GM18517 (cell line): Measurements from ENCODE around the gene PTDSS2.
A peak's percentile ranks its signal among the peaks of the same experiment; 100 is the strongest.

ENCODE experiments used
- ATAC-seq: cut with Tn5 transposase; IDR thresholded peaks from one replicate; pipeline ENCODE4 v1.9.1; 2021; ENCODE audit warnings: mild to moderate bottlenecking, moderate library complexity; ENCODE audit not compliant: unreplicated experiment

Gene PTDSS2

DNA sequence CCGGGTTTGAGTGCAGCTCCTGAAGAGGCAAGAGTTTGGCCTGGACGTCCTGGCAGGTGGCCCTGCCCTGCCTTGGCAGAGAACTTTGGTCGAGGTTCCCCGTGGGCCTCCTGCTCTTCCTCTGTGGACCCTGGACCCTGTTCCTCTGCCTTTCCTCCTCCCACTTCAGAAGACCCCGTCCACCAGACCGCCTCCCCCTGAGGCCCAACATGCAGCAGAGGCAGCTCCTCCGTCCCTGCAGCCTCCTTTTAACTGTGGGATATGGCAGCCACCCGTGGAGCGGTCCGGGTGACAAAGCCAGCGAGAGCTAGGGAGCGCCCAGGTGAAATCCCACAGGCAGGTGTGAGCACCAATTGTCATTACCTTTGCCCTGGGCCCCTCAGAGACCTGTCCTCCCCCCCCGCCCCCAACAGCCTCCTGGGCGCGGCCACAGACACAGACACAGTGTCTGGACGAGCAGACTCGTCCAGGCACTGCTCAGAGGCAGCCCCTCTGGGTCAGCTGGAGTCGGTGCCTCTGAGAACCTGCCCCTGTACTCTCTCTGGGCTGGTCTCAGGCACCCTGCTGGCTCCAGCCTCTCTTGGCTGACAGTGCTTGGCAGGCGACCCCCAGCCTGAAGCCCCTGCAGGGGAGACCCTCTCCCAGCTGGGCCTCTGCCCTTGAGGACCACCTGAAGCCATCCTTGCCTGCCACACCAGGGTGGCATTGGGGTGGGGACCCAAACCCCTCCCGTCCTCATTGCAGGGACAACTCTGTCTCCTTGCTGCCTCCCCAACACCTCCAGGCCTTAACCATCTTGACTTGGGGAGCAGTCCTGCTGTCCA lies 4.1 kb upstream of the PTDSS2 start:
- ATAC-seq = no peak

DNA sequence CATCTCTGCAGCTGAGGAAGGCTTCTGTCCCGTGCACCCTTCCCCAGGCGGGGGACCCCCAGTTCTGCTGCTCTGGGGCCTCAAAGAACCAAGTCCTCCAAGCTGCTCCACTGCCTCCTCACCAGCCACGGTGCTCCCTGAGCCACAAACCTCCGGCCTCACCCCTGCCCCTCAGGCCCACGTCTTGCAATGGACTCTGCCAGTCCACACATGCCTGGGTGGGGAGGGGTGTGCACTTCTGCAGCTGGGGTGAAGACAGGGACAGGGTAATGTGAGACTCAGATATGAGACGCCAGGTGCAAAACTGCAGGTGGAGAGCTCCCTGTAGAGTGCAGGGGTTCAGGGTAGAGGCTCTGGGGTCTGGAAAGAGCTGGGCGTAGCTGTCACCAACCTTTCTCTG lies 3.2 kb upstream of the PTDSS2 start:
- ATAC-seq = no peak

DNA sequence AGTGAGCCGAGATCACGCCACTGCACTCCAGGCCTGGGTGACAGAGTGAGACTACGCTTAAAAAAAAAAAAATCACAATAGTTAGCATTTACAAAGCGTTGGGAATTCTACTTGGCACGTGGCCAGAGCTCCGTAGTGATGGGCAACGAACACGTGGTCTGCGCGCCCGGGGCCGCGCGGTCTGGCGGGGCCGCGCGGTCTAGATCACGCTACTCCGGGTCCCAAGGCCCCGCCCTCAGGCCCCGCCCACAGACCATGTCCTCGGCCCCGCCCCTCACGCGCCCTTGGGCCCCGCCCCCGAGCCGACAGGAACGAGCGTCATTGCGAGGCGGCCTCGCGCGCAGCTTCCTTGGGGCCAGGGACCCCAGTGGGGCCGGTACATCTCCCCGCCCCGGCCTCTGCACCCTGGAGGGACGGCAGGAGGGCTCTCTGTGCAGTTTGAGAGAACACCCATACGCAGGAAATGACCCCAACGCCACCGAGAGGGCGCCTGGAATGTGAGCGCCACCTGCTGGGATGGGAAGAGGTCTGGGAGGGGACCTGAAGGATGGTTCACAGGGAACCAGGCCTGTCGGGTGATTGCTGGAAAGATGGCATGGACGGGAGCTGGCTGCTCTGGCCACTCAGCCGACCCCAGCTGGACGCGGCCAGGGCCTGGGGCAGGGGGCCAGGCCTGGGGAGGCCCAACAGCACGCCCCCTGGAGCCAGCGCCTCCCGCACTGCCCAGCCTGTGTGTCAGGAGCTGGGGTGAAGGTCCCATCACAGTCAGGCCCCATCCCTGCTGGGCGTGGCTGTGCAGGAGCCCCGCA lies 2.0 kb upstream of the PTDSS2 start:
- peak; percentile 43 for ATAC-seq

DNA sequence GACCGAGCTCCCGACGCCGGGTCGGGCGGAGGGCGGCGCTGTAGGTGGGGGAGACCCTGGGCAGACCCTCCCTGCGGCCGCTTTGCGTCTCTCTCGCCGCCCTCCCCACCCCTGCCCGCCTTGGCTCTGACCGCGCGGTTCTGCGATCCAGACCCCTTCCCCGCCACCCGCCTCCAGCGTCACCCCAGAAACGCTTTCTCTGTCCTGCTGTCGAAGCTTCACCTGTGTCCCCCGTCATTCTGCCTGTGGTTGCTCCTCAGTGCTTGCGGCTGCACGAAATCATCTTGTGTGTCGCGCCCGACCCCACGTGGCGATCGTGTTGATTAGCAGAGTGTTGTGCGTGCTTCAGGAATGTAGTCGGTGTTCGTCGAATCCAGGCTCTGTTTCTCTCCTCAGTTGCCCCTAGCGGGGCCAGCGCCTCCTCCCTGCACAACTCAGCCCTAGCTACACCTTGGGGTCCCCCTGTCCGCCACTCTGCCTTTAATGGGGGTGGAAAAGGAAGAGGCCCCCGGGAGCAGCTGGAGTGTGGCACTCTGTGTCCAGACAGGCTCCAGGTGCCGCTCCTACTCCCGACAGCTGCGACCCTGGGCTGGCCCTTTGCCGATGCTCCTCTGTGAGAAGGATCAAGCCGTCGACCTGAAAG lies 851 bp downstream of the PTDSS2 start:
- no peak for ATAC-seq

DNA sequence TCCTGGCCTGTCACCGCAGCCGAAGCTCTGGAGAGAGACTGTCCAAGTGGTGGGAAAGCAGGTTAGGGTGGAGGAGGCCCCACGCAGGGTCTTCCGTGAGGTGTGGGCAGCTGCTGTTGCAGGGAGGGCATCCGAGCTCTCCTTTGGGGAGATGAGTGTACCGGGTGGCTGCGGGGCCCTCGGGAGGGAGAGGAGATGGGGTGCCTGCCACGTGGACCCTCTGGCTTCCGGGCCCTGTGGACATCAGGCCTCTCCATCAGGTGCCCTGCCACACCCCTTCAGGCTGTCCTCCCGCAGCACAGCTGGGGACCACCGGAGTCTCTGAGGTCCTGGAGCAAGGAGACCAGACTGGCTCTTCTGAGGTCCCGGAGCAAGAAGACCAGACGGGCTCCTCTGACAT lies 1.7 kb downstream of the PTDSS2 start:
- no peak for ATAC-seq

DNA sequence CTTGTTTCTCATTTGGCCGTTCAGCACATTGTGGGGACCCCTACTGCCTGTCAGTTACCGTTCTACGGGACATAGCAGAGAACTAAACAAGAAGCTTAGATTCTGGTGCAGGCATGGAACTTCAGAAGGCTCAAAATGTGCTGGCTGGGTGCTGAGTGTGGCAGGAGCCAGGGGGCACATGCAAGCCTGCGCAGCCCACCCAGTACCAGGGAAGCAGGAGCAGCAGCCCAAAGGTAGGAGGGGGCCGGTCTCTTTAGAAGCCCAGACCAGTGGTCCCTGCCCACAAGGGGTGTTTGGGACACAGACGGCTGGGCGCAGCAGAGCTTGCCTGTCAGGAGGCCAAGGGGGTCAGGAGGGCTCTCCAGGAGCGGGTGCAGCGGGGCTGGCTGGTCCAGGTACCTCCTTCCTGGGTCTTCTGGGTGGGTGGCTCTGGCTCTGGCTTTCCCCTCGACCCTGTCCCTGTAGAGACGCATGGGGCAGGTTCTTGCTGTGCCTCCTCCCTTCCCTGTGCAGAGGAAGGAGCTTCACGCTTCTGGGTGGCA lies 2.2 kb downstream of the PTDSS2 start:
- no peak for ATAC-seq

DNA sequence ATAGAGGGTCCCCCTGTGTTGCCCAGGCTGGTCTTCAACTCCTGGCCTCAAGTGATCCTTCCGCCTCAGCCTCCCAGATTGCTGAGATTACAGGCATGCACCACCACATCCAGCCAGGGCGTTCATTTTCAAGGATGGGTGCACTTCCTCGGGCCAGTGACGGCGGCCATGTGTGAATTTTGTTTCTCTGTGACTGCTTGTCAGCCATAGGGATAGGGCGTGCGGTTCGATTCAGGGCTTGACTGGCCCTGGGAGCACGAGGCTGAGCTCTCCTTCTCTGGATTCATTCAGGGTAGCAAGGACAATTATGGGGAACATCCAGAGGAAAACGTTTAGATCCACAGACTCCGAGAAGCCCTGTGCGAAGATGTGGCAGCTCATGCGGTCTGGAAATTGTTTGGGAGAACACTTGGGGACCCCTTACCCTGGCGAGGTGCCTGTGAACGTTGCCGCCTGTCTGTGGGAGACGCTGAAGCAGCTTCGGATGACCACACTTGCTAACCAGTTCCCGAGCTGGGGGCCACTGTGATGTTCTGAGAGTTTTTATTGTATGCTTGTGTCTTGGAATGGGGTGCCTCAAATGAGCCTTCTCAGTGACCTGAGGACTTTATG lies 2.9 kb downstream of the PTDSS2 start:
- ATAC-seq = no peak

DNA sequence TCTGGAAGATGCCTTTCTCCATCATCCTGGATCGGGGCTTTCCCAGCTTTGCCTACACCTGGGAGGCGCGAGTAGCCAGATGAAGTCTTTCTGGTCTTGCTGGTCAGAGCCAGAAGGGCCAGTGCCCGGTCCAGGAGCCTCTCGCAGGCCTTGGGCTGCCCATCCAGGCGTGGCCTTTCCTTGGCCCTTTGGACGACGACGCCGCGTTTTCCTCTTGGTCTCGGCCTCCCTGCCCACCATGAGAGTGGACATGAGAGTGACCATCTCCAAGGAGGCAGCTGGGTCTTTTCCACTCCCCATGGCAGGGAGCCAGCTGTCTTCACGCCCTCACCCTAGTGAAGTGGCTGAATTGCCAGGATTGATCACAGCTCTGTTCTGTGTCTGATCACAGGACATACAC lies 3.5 kb downstream of the PTDSS2 start:
- ATAC-seq = no peak

DNA sequence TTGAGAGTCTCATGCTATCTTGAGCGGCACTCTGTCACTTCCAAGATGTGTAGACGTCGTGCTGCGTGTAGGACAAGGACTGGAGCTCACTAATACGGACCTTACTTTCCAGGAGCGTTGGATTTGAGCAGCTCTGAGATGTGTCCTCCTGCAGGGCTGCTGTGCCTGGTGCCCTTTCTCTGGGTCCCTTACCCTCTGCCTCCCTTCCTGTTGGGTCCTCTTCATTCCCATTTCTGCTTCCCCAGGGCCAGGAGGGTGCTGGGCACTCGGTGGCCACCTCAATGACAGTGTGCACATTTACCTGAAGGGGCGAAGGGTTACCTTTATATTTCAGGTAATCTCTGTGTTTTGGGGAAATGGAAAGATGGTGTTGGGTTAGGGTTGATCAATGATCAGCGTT lies 4.0 kb downstream of the PTDSS2 start:
- ATAC-seq = no peak

DNA sequence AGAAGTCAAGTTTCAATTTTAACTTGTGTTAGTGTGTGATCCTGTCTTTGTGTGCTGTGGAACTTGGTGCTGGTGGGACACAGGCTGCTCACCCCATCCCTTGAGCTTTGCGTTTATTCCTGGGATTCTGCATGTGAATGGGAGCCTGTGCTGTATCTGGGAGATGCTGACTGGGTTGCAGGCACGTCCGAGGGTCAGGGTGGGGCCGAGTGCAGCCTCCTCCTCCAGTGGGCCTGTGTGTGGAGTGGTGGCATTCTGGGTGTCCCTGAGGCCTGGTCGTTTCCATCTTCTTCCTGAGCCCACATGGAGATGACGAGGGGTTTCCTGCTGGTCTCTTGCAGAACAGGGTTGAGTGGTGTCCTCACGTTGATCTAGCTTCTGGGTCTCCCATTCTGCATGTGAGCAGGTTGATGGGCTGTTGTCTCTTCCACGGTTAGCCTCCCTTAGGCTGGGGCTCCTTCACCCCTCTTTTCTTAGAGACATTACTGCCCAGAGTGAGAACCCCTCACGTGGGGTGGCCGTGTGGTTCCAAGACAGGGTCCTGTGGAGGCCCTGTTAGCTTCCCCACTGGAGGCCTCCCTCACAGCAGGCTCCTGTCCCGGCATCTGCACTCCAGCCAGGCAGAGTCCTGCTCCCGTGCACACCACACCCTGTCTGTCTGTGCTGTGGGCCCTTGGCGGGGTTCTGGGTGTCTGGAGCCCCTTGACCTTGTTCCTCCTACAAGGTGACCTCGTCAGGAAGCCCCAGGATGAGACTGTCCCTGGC lies 4.9 kb downstream of the PTDSS2 start:
- no peak for ATAC-seq

DNA sequence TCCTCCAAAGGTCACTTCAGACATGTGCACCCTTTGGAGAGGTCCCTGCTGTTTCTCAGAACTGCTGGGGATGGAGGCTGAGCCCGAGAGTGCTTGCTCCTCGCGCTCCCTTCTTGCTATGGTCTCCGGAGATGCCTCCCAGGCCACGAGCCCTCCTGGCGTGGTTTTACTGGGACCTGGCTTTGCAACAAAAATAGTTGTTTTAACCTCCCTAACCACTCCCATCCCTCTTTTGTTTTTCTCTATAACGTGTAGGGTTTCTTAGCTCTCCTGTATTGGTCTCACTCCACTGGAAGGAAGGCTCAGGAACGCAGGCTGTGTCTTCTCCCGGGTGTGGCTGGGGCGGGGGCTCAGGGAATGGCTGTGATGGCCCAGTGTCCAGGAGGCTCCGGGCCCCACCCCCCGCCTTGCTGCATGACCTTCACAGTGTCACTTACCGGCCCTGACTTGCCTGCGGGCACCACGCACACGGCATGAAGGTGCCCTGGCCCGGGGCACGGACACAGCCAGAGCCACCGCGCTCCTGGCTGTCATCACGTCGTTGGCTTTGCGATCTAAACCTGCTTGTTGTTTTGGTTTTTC lies 5.6 kb downstream of the PTDSS2 start:
- no peak for ATAC-seq

DNA sequence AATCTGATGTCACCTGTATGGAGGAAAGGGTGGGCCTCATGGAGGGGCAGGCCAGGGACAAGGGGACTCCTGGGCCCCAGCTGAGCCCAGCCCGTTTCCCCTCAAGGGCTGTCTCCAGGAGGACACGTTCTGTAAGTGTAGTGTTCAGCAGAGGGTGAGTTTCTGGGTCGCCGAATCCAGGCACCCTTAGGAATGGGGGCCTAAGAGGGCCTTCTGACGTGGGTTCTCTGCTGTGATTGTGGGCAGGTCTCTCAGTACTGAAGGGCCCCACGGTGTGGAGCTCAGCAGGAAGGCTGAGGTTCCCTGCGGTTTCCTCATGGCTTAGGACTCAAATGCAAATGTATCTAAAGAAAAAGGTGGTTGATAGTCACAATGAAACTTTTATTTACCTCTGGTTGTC lies 6.5 kb downstream of the PTDSS2 start:
- ATAC-seq = no peak

DNA sequence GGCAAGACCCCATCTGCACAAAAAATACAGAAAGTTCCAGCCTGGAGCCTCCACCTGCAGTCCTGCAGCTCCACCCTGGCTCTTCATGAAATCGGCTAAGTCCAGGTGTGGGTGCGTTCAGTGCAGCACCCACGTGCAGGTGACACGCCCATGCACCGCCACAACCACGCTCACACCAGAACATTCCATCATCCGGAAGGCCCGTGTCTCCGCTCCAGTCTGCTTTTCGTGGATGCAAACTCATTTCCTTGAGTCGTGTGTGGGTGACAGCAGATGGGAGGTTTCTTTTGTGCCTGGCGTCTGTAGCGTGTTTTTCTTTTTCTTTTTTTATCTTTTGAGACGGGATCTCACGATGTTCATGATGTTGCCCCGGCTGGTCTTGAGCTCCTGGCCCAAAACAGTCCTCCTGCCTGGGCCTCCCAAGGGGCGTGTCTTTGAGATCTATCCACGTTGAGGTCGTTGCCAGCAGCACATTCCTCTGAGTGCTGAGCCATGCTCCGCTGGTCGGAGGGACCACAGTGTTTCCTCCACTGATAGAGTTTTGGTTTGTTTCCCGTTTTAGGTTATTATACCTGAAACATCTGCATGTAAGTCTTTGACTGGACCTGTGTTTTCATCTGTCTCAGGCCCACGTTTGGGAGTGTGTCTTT lies 7.2 kb downstream of the PTDSS2 start:
- ATAC-seq = no peak

DNA sequence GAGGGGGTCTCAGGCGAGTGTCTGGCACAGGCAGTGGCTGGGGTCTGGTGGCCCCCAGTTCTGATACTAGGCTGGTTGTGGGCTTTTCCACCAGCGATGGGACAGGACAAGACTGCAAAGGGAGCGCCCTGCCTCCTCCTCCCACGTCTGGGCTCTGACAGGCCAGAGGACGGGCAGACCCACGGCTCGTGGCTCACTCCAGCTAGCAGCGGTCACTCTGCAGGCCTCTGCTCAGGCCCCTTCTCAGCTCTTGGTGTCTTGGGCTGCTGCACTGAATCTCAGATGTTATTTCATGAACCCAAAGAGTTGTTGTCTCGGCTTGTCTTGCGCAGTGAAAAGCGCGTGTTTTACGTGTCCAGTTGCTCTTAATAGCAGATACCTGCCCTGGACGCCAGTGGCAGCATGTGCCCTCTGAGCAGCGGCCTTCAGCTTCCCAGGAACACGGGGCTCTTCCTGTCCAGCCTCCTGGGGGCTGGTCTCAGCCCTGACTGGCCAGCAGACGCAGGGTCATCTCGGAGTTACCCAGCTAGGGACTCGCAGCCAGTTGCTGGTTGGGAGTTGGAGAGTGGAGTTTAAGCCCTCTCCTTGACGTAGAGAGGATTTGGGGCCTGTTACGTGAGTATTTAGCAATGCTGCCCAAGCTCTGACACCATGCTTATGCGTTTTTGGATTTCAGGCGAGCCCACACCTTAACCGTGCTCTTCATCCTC lies 9.6 kb downstream of the PTDSS2 start:
- ATAC-seq = no peak

DNA sequence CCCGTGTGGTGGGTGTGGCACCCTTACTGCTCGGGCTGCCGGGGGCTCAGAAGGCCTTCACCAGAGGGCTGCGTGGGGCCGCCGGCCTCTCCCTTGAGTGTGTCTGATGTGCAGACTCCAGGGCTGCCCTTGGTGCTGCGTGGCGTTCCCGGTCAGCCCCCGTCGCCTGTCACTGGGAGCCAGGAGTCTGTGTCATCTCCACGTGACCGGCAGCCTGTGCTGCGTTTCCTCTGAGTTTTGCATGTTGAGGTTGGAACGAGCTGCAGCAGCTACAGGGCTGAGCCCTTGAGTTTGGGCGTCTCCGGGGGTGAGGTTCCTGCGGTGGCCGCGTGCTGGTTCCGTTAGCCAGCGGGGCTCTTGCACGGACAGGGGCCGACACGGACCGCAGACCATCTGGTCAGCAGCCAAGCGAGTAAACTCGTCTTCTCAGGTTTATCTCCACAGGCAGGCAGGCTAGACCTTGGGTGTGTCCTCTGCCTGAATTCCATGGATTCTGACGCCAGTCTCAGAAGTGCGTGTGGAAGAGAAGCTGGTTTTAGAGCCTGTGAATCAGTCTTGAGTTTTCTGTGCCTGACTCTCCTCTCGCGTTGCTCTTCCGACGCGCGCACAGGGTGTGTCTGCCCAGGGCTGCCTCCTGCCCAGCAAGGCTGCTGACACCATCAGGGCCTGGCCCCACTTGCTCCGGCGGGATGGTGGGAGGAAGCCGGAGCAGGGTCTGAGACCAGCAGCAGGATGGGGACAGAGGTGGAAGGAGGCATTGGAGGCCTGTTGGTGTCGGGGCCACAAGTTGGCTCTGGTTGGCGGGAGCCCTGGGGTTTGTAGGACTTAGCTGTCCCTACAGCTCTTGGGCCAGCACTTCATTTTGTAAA lies 10.5 kb downstream of the PTDSS2 start:
- no peak for ATAC-seq

DNA sequence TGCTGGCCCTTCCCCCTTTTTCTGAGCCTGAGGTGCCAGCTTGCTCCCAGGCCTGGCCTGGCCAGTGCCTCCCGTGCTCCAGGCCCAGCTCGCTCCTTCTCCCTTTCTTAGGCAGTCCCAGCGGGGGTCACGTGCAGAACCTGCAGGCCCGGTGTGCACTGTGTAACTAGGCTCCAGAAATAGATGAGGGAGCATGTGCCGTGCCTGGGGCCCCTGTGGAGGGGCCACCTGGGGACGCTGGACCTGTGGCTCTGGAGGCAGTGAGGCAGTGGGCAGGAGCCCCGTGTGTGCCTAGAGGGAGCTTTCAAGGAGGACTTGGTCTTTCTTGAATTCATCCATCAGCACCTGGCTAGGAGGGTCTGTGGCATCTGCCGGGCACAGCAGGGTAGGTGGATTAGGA lies 11.5 kb downstream of the PTDSS2 start:
- no peak for ATAC-seq

DNA sequence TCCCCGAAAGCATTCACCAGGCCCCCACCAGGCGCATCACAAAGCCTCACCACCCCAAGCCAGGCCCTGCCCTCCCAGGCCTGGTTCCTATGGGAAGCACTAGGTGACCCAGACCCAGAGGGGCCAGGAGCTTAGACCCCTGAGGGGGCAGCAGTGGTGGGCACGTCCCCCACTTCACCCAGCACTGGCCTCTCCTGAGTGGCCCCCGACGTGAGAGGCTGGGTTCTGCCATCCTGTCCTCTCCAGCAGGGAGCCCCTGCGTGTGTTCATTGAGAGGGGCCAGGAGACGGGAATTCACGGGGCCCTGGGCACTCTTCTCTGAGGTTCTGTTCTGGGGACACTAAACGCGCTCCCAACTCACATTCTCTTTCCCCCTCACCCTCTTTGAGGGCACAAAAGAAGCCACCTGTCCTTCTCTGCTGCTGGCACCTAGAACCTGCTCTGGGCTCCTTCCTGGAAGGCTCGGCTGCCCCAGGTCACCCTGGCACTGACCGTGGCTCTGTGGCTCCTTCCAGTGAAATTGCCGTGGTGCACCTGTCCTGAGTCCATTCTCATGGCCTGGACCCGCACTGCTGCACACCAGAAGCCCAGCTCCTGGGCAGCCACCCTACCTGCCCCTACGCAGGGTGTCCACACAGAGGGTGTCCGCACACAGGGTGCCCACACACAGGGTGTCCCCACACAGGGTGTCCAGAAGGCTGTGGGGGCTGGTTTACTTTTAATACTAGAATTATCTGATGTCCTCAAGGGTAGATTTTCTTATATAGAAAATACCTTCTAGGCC lies 12.2 kb downstream of the PTDSS2 start:
- ATAC-seq = no peak
